HG02870 (cell line): ENCODE results near the gene CST9L.
A peak's percentile ranks its signal among the peaks of the same experiment; 100 is the strongest.

ENCODE experiments used
- ATAC-seq: cut with Tn5 transposase; IDR thresholded peaks from one replicate; pipeline ENCODE4 v1.9.1; 2021; ENCODE audit warnings: mild to moderate bottlenecking, moderate library complexity; ENCODE audit not compliant: unreplicated experiment

CST9L gene

GRCh38 chr20:23547613-23548012 lies 20.7 kb downstream of the CST9L start:
- ATAC-seq, result no peak

GRCh38 chr20:23546435-23547144 lies 21.7 kb downstream of the CST9L start:
- no peak for ATAC-seq

GRCh38 chr20:23544133-23544532 lies 24.2 kb downstream of the CST9L start:
- ATAC-seq, result no peak

GRCh38 chr20:23542801-23543200 lies 25.5 kb downstream of the CST9L start:
- no peak for ATAC-seq

- ATAC-seq, result no peak
Observed at GRCh38 chr20:23541776-23542175, 26.5 kb downstream of the CST9L start.

GRCh38 chr20:23541330-23541729 lies 27.0 kb downstream of the CST9L start:
- no peak for ATAC-seq

GRCh38 chr20:23540624-23541023 lies 27.7 kb downstream of the CST9L start:
- ATAC-seq, result no peak

- ATAC-seq, result no peak
Observed at GRCh38 chr20:23537030-23537429, 31.3 kb downstream of the CST9L start.

- no peak for ATAC-seq
Observed at GRCh38 chr20:23536328-23536974, 31.8 kb downstream of the CST9L start.

- no peak for ATAC-seq
Observed at GRCh38 chr20:23534801-23535593, 33.3 kb downstream of the CST9L start.

GRCh38 chr20:23533161-23533560 lies 35.1 kb downstream of the CST9L start:
- ATAC-seq, result no peak

GRCh38 chr20:23532533-23532932 lies 35.8 kb downstream of the CST9L start:
- ATAC-seq, result no peak

GRCh38 chr20:23530937-23531567 lies 37.2 kb downstream of the CST9L start:
- peak; percentile 61 for ATAC-seq

GRCh38 chr20:23528867-23529431 lies 39.3 kb downstream of the CST9L start:
- ATAC-seq, result no peak

GRCh38 chr20:23526850-23527249 lies 41.4 kb downstream of the CST9L start:
- ATAC-seq, result no peak

GRCh38 chr20:23524146-23524545 lies 44.1 kb downstream of the CST9L start:
- ATAC-seq, result no peak

GRCh38 chr20:23520185-23520584 lies 48.1 kb downstream of the CST9L start:
- ATAC-seq, result no peak

GRCh38 chr20:23519556-23519955 lies 48.7 kb downstream of the CST9L start:
- ATAC-seq, result no peak

GRCh38 chr20:23517719-23518118 lies 50.6 kb downstream of the CST9L start:
- no peak for ATAC-seq

- no peak for ATAC-seq
Observed at GRCh38 chr20:23515250-23515939, 52.9 kb downstream of the CST9L start.
